ENCODE measurements around the gene SH3BP2.

The SH3BP2 gene

GRCh38 chr4:2871466-2871865 is 78.6 kb downstream of the SH3BP2 start:
- no peak overlapping the region for H3K4me3 ChIP-seq (ENCODE audit: low read depth, low read length)

GRCh38 chr4:2871911-2872310 is 79.0 kb downstream of the SH3BP2 start:
- H3K4me3 ChIP-seq (ENCODE audit: low read depth, low read length) = no peak overlapping the region

- no peak overlapping the region for H3K4me3 ChIP-seq (ENCODE audit: low read depth, low read length)
Measured at GRCh38 chr4:2873329-2873728, 80.4 kb downstream of the SH3BP2 start.

- no peak overlapping the region for H3K4me3 ChIP-seq (ENCODE audit: low read depth, low read length)
Measured at GRCh38 chr4:2874861-2875260, 82.0 kb downstream of the SH3BP2 start.

- no peak overlapping the region for H3K4me3 ChIP-seq (ENCODE audit: low read depth, low read length)
Measured at GRCh38 chr4:2875556-2875955, 82.7 kb downstream of the SH3BP2 start.

- no peak overlapping the region for H3K4me3 ChIP-seq (ENCODE audit: low read depth, low read length)
Measured at GRCh38 chr4:2878346-2878745, 85.5 kb downstream of the SH3BP2 start.

GRCh38 chr4:2879026-2879425 is 86.1 kb downstream of the SH3BP2 start:
- no peak overlapping the region for H3K4me3 ChIP-seq (ENCODE audit: low read depth, low read length)

- no peak overlapping the region for H3K4me3 ChIP-seq (ENCODE audit: low read depth, low read length)
Measured at GRCh38 chr4:2881431-2881830, 88.5 kb downstream of the SH3BP2 start.

- H3K4me3 ChIP-seq (ENCODE audit: low read depth, low read length) = no peak overlapping the region
Measured at GRCh38 chr4:2882341-2882740, 89.5 kb downstream of the SH3BP2 start.

- H3K4me3 ChIP-seq (ENCODE audit: low read depth, low read length) = no peak overlapping the region
Measured at GRCh38 chr4:2886161-2886560, 93.3 kb downstream of the SH3BP2 start.

GRCh38 chr4:2886622-2887021 is 93.7 kb downstream of the SH3BP2 start:
- H3K4me3 ChIP-seq (ENCODE audit: low read depth, low read length) = no peak overlapping the region

- H3K4me3 ChIP-seq (ENCODE audit: low read depth, low read length) = no peak overlapping the region
Measured at GRCh38 chr4:2887343-2887742, 94.5 kb downstream of the SH3BP2 start.

- no peak overlapping the region for H3K4me3 ChIP-seq (ENCODE audit: low read depth, low read length)
Measured at GRCh38 chr4:2888886-2889285, 96.0 kb downstream of the SH3BP2 start.
